Upper lobe of right lung (tissue), 1 donor: ENCODE data around the gene GET3. TPM values are rescaled to one million over a fixed set of nuclear protein-coding genes. Genes with fewer than 3 reads are reported as not detected.

ENCODE experiments used
- microRNA-seq: library from miRNA; unstranded; fragments of <30 nt; microRNA quantifications from one replicate; pipeline ENCODE4 v1.2.0, GENCODE V29; 2020; ENCODE audit warnings: borderline microRNAs expressed
- total RNA-seq: library from RNA; stranded (reverse); fragmentation: NEBNext Ultra II Directional; extraction: Animal tissue kit (Norgen Biotek cat#: 25700); gene quantifications from one replicate; pipeline ENCODE4 v1.2.1, GENCODE V29; 2021
- donor health status: DM: no; HTN: yes; CAD: no; lungs with severe emphysema.

The GET3 gene
- total RNA-seq, 1 donor from 2014 or later, result 55.2 TPM

Small RNA genes lying within 50 kb of the gene (microRNA-seq; reads per million reads assigned to microRNA genes)
- not detected for gene MIR5684

Other genes starting within 250 kb of the GET3 start
- gene ZNF564, start 186.0 kb upstream of the GET3 start, total RNA-seq, result 13.7 TPM
- gene ZNF490, start 126.7 kb upstream of the GET3 start, total RNA-seq, result 12.2 TPM
- 29.7 TPM for gene ZNF791, start 126.6 kb upstream of the GET3 start, total RNA-seq
- 174 TPM for gene MAN2B1, start 70.8 kb upstream of the GET3 start, total RNA-seq
- gene WDR83, start 70.7 kb upstream of the GET3 start, total RNA-seq, result 10.9 TPM
- 70.5 TPM for gene DHPS, start 55.6 kb upstream of the GET3 start, total RNA-seq
- gene GNG14, start 49.5 kb upstream of the GET3 start, total RNA-seq, result not detected
- 4.3 TPM for gene FBXW9, start 40.9 kb upstream of the GET3 start, total RNA-seq
- 49.0 TPM for gene TNPO2, start 13.6 kb upstream of the GET3 start, total RNA-seq
- 144 TPM for gene TRIR, start 2.8 kb upstream of the GET3 start, total RNA-seq
- gene BEST2, start 14.3 kb downstream of the GET3 start, total RNA-seq, result not detected
- gene HOOK2, start 38.1 kb downstream of the GET3 start, total RNA-seq, result 65.3 TPM
- 174 TPM for gene JUNB, start 54.0 kb downstream of the GET3 start, total RNA-seq
- gene PRDX2, start 64.3 kb downstream of the GET3 start, total RNA-seq, result 123 TPM
- gene THSD8, start 64.6 kb downstream of the GET3 start, total RNA-seq, result 2.8 TPM
- 7.4 TPM for gene RNASEH2A, start 69.1 kb downstream of the GET3 start, total RNA-seq
- gene RTBDN, start 97.1 kb downstream of the GET3 start, total RNA-seq, result not detected
- not detected for gene MAST1, start 101.0 kb downstream of the GET3 start, total RNA-seq
- 61.0 TPM for gene DNASE2, start 144.0 kb downstream of the GET3 start, total RNA-seq
- not detected for gene KLF1, start 149.7 kb downstream of the GET3 start, total RNA-seq
- 21.0 TPM for gene GCDH, start 153.7 kb downstream of the GET3 start, total RNA-seq
- not detected for gene SYCE2, start 181.8 kb downstream of the GET3 start, total RNA-seq
- gene FARSA, start 196.2 kb downstream of the GET3 start, total RNA-seq, result 39.5 TPM
- gene CALR, start 201.1 kb downstream of the GET3 start, total RNA-seq, result 991 TPM
- 109 TPM for gene RAD23A, start 208.4 kb downstream of the GET3 start, total RNA-seq
- gene GADD45GIP1, start 219.7 kb downstream of the GET3 start, total RNA-seq, result 16.4 TPM
- gene DAND5, start 232.1 kb downstream of the GET3 start, total RNA-seq, result not detected